Measurements from ENCODE around the gene CPED1. TPM values are rescaled to one million over a fixed set of nuclear protein-coding genes. Genes with fewer than 3 reads are reported as not detected.

The CPED1 gene
- total RNA-seq, 1 experiment from 2014 or later = 0.44 TPM

DNA sequence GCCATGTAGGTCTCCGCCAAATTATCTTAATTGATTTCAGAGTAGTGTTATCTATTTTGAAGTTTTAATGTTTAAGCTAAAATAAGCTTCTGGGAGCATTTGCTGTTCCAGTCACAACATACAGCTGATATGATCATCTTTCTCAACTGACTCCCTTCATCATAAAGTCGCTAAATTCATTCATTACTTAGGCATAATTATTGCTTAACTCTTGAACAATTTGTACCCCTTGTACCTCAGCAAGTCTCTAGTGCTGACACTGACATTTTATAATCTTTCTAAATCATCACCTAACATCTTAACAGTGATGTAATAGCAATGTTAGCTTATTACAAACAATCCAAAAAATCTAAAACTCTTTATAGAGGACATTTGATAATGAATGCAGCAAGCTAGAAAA lies 286.0 kb downstream of the CPED1 start (continued):
- TF ChIP-seq, protein P1, sequence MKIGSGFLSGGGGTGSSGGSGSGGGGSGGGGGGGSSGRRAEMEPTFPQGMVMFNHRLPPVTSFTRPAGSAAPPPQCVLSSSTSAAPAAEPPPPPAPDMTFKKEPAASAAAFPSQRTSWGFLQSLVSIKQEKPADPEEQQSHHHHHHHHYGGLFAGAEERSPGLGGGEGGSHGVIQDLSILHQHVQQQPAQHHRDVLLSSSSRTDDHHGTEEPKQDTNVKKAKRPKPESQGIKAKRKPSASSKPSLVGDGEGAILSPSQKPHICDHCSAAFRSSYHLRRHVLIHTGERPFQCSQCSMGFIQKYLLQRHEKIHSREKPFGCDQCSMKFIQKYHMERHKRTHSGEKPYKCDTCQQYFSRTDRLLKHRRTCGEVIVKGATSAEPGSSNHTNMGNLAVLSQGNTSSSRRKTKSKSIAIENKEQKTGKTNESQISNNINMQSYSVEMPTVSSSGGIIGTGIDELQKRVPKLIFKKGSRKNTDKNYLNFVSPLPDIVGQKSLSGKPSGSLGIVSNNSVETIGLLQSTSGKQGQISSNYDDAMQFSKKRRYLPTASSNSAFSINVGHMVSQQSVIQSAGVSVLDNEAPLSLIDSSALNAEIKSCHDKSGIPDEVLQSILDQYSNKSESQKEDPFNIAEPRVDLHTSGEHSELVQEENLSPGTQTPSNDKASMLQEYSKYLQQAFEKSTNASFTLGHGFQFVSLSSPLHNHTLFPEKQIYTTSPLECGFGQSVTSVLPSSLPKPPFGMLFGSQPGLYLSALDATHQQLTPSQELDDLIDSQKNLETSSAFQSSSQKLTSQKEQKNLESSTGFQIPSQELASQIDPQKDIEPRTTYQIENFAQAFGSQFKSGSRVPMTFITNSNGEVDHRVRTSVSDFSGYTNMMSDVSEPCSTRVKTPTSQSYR (CRISPR knock-in tag; IDR thresholded peaks at IDR 0.05) = no peak
- TF ChIP-seq SP1 (CRISPR knock-in tag; conservative IDR thresholded peaks at IDR 0.05) = no peak
- no peak for TF ChIP-seq FOXP1 (CRISPR knock-in tag; IDR thresholded peaks at IDR 0.05; ENCODE audit: borderline replicate concordance)
- TF ChIP-seq ZNF121 (CRISPR knock-in tag; IDR thresholded peaks at IDR 0.05) = no peak
- TF ChIP-seq, protein P2, sequence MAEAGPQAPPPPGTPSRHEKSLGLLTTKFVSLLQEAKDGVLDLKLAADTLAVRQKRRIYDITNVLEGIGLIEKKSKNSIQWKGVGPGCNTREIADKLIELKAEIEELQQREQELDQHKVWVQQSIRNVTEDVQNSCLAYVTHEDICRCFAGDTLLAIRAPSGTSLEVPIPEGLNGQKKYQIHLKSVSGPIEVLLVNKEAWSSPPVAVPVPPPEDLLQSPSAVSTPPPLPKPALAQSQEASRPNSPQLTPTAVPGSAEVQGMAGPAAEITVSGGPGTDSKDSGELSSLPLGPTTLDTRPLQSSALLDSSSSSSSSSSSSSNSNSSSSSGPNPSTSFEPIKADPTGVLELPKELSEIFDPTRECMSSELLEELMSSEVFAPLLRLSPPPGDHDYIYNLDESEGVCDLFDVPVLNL (CRISPR knock-in tag; IDR thresholded peaks at IDR 0.05; ENCODE audit: borderline replicate concordance, low read depth) = no peak
- no peak for TF ChIP-seq ZBTB21 (CRISPR knock-in tag; IDR thresholded peaks at IDR 0.05; ENCODE audit: borderline replicate concordance)
- TF ChIP-seq FOXJ3 (CRISPR knock-in tag; IDR thresholded peaks at IDR 0.05; ENCODE audit: borderline replicate concordance) = no peak
- no peak for TF ChIP-seq RELA (CRISPR knock-in tag; IDR thresholded peaks at IDR 0.05; ENCODE audit: borderline replicate concordance)
- TF ChIP-seq, protein P3, sequence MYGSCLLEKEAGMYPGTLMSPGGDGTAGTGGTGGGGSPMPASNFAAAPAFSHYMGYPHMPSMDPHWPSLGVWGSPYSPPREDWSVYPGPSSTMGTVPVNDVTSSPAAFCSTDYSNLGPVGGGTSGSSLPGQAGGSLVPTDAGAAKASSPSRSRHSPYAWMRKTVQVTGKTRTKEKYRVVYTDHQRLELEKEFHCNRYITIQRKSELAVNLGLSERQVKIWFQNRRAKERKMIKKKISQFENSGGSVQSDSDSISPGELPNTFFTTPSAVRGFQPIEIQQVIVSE (CRISPR knock-in tag; IDR thresholded peaks at IDR 0.05; ENCODE audit: borderline replicate concordance) = no peak

DNA sequence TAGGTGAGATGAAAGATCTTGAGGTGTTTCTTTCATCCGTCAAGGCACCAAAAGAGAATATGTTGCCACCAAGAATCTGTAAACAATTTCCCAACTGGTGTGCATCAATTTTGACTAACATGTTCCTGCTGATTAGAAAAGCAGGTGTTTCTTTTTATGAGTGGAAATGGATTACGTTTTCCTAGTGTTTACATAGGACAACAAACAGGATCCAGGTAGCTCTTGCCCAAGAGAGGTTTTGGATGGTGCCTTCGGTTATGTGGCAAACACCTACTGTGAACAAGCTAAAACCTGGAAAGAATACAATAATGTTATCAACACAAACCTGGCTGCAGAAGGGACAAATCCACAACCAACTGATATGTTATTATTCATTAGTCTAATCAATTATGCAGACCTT lies 286.7 kb downstream of the CPED1 start:
- ATAC-seq (no peak), DNase-seq (ENCODE audit: low spot score) (no peak)
- ChIA-PET POLR2A (no interaction called here), CTCF (interaction anchor here (0.9 kb wide), 1 partner anchor 29 kb away, joined by 3 read pairs; no protein-coding TSS in a partner anchor)
- peaks cover 19% of the 10 kb centered on the region for H3K4me1 Mint-ChIP-seq
- H3K36me3 Mint-ChIP-seq = no peaks in the 10 kb centered on the region
- H3K9me3 Mint-ChIP-seq = no peaks in the 10 kb centered on the region
- no peak overlapping the region for H3K27ac Mint-ChIP-seq
- no peak overlapping the region for H3K4me3 Mint-ChIP-seq
- TF ChIP-seq MYBL2 (CRISPR knock-in tag; IDR thresholded peaks at IDR 0.05) (no peak), GABPB1 (CRISPR knock-in tag; IDR thresholded peaks at IDR 0.05) (no peak), TCF7 (CRISPR knock-in tag; IDR thresholded peaks at IDR 0.05; ENCODE audit: low read depth) (no peak), ZNF138 (CRISPR knock-in tag; conservative IDR thresholded peaks at IDR 0.05) (no peak), FOXP1 (CRISPR knock-in tag; IDR thresholded peaks at IDR 0.05; ENCODE audit: borderline replicate concordance) (no peak), HMGA2 (CRISPR knock-in tag; IDR thresholded peaks at IDR 0.05) (no peak), TEAD1 (CRISPR knock-in tag; IDR thresholded peaks at IDR 0.05) (no peak), CREM (CRISPR knock-in tag; IDR thresholded peaks at IDR 0.05) (no peak), ZNF263 (CRISPR knock-in tag; IDR thresholded peaks at IDR 0.05; ENCODE audit: low read depth) (no peak), NR2C2 (CRISPR knock-in tag; IDR thresholded peaks at IDR 0.05) (no peak), PRRX2 (CRISPR knock-in tag; IDR thresholded peaks at IDR 0.05) (no peak)
- TF ChIP-seq, protein P4, sequence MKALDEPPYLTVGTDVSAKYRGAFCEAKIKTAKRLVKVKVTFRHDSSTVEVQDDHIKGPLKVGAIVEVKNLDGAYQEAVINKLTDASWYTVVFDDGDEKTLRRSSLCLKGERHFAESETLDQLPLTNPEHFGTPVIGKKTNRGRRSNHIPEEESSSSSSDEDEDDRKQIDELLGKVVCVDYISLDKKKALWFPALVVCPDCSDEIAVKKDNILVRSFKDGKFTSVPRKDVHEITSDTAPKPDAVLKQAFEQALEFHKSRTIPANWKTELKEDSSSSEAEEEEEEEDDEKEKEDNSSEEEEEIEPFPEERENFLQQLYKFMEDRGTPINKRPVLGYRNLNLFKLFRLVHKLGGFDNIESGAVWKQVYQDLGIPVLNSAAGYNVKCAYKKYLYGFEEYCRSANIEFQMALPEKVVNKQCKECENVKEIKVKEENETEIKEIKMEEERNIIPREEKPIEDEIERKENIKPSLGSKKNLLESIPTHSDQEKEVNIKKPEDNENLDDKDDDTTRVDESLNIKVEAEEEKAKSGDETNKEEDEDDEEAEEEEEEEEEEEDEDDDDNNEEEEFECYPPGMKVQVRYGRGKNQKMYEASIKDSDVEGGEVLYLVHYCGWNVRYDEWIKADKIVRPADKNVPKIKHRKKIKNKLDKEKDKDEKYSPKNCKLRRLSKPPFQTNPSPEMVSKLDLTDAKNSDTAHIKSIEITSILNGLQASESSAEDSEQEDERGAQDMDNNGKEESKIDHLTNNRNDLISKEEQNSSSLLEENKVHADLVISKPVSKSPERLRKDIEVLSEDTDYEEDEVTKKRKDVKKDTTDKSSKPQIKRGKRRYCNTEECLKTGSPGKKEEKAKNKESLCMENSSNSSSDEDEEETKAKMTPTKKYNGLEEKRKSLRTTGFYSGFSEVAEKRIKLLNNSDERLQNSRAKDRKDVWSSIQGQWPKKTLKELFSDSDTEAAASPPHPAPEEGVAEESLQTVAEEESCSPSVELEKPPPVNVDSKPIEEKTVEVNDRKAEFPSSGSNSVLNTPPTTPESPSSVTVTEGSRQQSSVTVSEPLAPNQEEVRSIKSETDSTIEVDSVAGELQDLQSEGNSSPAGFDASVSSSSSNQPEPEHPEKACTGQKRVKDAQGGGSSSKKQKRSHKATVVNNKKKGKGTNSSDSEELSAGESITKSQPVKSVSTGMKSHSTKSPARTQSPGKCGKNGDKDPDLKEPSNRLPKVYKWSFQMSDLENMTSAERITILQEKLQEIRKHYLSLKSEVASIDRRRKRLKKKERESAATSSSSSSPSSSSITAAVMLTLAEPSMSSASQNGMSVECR (CRISPR knock-in tag; IDR thresholded peaks at IDR 0.05; ENCODE audit: borderline replicate concordance) = no peak
- TF ChIP-seq, protein P5, sequence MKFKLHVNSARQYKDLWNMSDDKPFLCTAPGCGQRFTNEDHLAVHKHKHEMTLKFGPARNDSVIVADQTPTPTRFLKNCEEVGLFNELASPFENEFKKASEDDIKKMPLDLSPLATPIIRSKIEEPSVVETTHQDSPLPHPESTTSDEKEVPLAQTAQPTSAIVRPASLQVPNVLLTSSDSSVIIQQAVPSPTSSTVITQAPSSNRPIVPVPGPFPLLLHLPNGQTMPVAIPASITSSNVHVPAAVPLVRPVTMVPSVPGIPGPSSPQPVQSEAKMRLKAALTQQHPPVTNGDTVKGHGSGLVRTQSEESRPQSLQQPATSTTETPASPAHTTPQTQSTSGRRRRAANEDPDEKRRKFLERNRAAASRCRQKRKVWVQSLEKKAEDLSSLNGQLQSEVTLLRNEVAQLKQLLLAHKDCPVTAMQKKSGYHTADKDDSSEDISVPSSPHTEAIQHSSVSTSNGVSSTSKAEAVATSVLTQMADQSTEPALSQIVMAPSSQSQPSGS (CRISPR knock-in tag; IDR thresholded peaks at IDR 0.05; ENCODE audit: borderline replicate concordance, low read depth) = no peak
- TF ChIP-seq, protein P2 (CRISPR knock-in tag; IDR thresholded peaks at IDR 0.05; ENCODE audit: borderline replicate concordance, low read depth) = no peak
- TF ChIP-seq, protein P6, sequence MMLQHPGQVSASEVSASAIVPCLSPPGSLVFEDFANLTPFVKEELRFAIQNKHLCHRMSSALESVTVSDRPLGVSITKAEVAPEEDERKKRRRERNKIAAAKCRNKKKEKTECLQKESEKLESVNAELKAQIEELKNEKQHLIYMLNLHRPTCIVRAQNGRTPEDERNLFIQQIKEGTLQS (CRISPR knock-in tag; conservative IDR thresholded peaks at IDR 0.05) = no peak
- no peaks in the 10 kb centered on the region for H3K27me3 Mint-ChIP-seq (ENCODE audit: low read depth)

Data from WTC11 (cell line).